ENCODE results near the gene MEPCE.

Gene MEPCE

GRCh38 chr7:100407285-100408180 is 22.1 kb upstream of the MEPCE start:
- DNase-seq (ENCODE audit: low spot score): peak; percentile 65

GRCh38 chr7:100411101-100411500 is 18.5 kb upstream of the MEPCE start:
- DNase-seq (ENCODE audit: low spot score): no peak

DNA sequence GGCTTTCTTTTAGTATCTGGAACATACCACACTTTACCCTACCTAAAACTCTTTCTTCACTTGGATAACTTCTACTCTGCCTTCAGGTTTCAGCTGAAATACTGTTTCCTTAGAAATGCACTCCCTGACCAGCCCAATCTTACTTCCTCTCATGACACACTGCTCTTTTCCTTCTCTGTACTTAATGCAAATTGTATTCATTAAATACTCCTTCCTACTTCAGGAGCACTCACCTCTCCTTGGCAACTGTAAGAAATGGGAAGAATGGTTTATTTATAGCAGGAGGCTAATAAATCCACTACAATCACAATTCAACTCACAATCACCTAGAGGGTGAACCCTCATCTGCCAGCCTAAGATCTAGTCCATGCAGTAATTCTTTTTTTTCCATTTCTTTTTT is 16.3 kb upstream of the MEPCE start:
- DNase-seq (ENCODE audit: low spot score): no peak

DNA sequence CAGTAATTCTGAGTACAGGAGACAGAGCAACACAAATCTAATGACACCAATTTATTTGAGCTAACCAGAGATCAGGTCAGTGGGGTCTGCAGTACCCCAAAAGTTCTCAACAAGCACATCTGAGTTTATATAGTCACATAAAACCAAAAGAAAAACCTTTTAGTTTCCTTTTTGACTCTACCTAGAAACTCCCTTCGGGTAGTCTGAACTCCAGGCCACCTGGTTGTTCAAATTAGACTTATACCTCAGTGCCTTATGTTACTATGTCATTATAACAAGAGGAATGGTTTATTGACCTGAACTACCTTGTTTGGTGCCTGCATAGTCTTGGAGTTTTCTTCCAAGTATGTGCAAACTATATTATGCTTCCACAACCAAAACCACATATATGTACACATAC is 15.7 kb upstream of the MEPCE start:
- no peak for DNase-seq (ENCODE audit: low spot score)

- DNase-seq (ENCODE audit: low spot score): no peak
These were observed 14.2 kb upstream of the MEPCE start for GRCh38 chr7:100415448-100415847.

- no peak for DNase-seq (ENCODE audit: low spot score)
These were observed 10.5 kb upstream of the MEPCE start for GRCh38 chr7:100418930-100419659.

DNA sequence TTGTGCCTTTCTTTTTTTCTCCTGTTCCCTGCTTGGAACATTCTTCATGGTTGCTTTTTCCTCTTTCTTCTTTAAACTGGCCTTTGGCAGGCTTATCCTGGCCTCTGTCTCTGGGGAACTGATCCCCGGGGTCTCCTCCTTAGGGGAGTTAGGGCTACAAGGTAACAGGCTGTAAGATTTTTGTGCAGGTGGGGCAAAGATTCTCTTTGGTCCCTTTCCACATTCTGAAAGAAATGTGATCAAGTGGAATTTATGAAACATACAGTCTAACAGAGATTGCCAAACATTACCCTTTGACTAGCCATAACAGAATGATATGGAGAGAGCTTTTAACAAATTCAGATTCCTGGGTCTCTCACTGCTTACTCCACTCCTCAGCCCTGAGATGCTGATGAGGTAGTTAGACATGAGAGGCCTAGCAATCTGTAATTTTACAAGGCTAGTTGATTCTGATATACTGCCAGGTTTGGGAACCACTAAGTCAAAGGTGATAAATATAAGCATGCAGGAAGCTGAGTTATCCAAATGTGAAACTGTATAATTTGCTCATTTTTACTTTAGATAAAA is 9.9 kb upstream of the MEPCE start:
- no peak for DNase-seq (ENCODE audit: low spot score)

- no peak for DNase-seq (ENCODE audit: low spot score)
These were observed 6.3 kb upstream of the MEPCE start for GRCh38 chr7:100423315-100423714.

GRCh38 chr7:100425347-100425746 is 4.3 kb upstream of the MEPCE start:
- DNase-seq (ENCODE audit: low spot score): no peak

- DNase-seq (ENCODE audit: low spot score): no peak
These were observed 3.1 kb upstream of the MEPCE start for GRCh38 chr7:100426516-100426915.

DNA sequence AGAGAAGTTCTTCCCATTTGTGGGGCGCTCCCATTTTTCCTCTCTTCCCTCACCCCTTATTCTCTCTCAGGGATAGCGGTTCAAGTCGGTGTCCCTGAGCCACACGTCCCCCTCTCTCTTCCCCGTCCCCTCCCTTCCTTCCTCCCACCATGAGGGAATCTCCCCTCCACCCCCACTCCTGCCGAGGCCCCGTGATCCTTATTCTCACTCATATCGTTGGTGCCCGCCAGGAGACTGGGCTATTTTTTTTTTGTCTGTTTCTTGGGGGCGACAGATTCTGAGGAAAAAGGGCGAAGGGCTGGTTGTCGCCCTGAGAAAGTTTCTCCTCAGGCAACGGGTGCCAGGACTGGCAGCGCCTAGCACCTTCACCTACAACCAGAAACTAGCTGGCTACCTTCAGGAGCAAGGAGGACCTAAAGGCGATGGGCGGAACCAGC is 1.9 kb upstream of the MEPCE start:
- DNase-seq (ENCODE audit: low spot score): no peak

- DNase-seq (ENCODE audit: low spot score): peak; percentile 97
These were observed 1.2 kb upstream of the MEPCE start, which contains the start of gene ZCWPW1 for GRCh38 chr7:100428199-100428966. Gene ZCWPW1 (minus strand): TSS chr7:100428703. CDS start chr7:100420649, 8,054 bp downstream.

- DNase-seq (ENCODE audit: low spot score): peak; percentile 99
These were observed 529 bp upstream of the MEPCE start for GRCh38 chr7:100428967-100429636.

DNA sequence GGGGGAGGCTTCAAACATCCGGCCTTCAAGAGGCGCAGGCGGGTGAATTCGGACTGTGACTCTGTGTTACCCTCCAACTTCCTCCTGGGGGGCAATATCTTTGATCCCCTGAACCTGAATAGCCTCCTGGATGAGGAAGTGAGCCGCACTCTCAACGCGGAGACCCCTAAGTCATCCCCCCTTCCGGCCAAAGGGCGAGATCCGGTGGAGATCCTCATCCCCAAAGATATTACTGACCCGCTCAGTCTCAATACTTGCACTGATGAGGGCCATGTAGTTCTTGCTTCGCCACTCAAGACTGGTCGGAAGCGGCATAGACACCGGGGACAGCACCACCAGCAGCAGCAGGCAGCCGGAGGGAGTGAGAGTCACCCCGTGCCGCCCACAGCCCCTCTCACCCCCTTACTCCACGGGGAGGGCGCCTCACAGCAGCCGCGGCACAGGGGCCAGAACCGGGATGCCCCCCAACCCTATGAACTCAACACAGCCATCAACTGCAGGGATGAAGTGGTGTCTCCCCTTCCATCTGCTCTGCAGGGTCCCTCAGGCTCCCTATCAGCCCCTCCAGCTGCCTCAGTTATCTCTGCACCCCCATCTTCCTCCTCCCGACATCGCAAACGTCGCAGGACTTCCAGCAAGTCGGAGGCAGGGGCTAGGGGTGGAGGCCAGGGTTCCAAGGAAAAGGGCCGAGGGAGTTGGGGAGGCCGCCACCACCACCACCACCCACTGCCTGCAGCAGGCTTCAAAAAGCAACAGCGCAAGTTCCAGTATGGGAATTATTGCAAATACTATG is 1.1 kb downstream of the MEPCE start:
- no peak for DNase-seq (ENCODE audit: low spot score)

GRCh38 chr7:100431286-100431735 is 1.7 kb downstream of the MEPCE start:
- no peak for DNase-seq (ENCODE audit: low spot score)

- no peak for DNase-seq (ENCODE audit: low spot score)
These were observed 2.4 kb downstream of the MEPCE start for GRCh38 chr7:100432053-100432452.

- DNase-seq (ENCODE audit: low spot score): no peak
These were observed 3.1 kb downstream of the MEPCE start for GRCh38 chr7:100432621-100433275.

DNA sequence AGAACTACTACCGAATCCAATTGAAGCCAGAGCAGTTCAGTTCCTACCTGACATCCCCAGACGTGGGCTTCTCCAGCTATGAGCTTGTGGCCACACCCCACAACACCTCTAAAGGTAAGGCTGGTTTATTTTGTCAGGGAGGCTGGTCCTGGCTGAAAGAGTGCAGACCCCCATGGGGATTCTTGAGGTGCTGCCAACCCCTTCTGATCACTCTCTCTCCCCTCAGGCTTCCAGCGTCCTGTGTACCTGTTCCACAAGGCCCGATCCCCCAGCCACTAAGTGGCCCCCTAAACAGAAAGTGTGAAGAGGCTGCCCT is 3.6 kb downstream of the MEPCE start:
- DNase-seq (ENCODE audit: low spot score): no peak

DNA sequence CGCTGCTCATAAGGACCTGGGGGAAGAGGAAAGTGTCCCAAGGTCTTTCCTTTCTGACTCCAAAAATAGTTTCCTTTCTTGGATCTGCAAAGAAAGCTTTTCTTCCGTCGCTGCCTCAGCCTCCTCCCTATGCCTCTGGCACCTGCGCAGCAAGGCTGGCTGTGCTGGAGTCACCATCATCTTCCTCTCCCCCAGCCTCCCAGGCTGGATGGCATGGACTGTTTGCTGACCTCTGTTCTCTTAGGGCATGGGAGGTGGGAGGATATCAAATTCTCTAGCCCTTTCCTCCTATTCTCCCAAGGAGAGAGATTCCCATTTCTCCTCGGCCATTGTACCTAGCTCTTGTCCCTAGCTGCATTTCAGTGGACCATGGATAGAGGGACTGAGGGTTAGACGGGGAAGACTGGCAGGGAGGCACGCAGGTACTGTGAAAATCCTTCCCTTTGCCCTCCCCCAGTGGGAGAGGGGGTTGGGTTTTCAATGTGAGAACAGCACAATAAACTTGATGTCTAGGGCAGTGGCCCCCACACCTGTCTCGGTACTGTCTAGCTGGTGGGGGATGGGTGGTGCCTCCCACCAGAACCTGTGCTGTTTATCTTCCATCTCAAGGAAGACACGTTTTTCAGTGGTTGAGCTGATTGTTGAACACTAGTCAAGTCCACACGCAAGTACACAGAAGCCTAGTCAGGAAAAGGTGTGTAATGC is 4.1 kb downstream of the MEPCE start:
- DNase-seq (ENCODE audit: low spot score): no peak

Measured in SK-N-DZ (cell line).